GM19395 (cell line): ENCODE results near the gene MLANA.
"Not testable (repeated sequence)": the region's sequence is repeated elsewhere in the genome, so short reads cannot be mapped to it uniquely, and the experiment has no call there.

Experiments
- ATAC-seq: cut with Tn5 transposase; IDR thresholded peaks from one replicate; pipeline ENCODE4 v1.9.1; 2021; ENCODE audit warnings: mild to moderate bottlenecking, moderate library complexity; ENCODE audit not compliant: unreplicated experiment

Gene MLANA

GRCh38 chr9:5869315-5870019 lies 21.2 kb upstream of the MLANA start:
- ATAC-seq: no peak

- ATAC-seq: no peak
Measured at GRCh38 chr9:5870020-5870339, 20.7 kb upstream of the MLANA start.

GRCh38 chr9:5870691-5871090 lies 20.0 kb upstream of the MLANA start:
- ATAC-seq: no peak

GRCh38 chr9:5871785-5872184 lies 18.9 kb upstream of the MLANA start:
- no peak for ATAC-seq

- no peak for ATAC-seq
Measured at GRCh38 chr9:5872511-5872910, 18.2 kb upstream of the MLANA start.

- no peak for ATAC-seq
Measured at GRCh38 chr9:5873439-5873838, 17.2 kb upstream of the MLANA start.

- no peak for ATAC-seq
Measured at GRCh38 chr9:5874048-5874447, 16.6 kb upstream of the MLANA start.

- ATAC-seq: no peak
Measured at GRCh38 chr9:5876026-5876425, 14.7 kb upstream of the MLANA start.

- ATAC-seq: no peak
Measured at GRCh38 chr9:5876711-5877110, 14.0 kb upstream of the MLANA start.

GRCh38 chr9:5879419-5880181 lies 11.1 kb upstream of the MLANA start:
- no peak for ATAC-seq

- ATAC-seq: not testable (repeated sequence)
Measured at GRCh38 chr9:5882244-5883012, 8.3 kb upstream of the MLANA start.

- no peak for ATAC-seq
Measured at GRCh38 chr9:5884191-5884590, 6.5 kb upstream of the MLANA start.

GRCh38 chr9:5886114-5886939 lies 4.4 kb upstream of the MLANA start:
- ATAC-seq: peak; percentile 99

- ATAC-seq: no peak
Measured at GRCh38 chr9:5892456-5893133, 1.9 kb downstream of the MLANA start.

- no peak for ATAC-seq
Measured at GRCh38 chr9:5893134-5893505, 2.4 kb downstream of the MLANA start.

GRCh38 chr9:5893591-5894236 lies 3.0 kb downstream of the MLANA start:
- no peak for ATAC-seq

GRCh38 chr9:5894237-5894959 lies 3.7 kb downstream of the MLANA start:
- no peak for ATAC-seq

GRCh38 chr9:5895782-5896181 lies 5.1 kb downstream of the MLANA start:
- no peak for ATAC-seq

- ATAC-seq: no peak
Measured at GRCh38 chr9:5896863-5897262, 6.2 kb downstream of the MLANA start.
